ENCODE data around the gene MMP11. TPM values are rescaled to one million over a fixed set of nuclear protein-coding genes. Genes with fewer than 3 reads are reported as not detected.

Gene MMP11
- total RNA-seq, 4 donors from 2014 or later, result 2.8 to 6.5 (median 5.4) TPM

DNA sequence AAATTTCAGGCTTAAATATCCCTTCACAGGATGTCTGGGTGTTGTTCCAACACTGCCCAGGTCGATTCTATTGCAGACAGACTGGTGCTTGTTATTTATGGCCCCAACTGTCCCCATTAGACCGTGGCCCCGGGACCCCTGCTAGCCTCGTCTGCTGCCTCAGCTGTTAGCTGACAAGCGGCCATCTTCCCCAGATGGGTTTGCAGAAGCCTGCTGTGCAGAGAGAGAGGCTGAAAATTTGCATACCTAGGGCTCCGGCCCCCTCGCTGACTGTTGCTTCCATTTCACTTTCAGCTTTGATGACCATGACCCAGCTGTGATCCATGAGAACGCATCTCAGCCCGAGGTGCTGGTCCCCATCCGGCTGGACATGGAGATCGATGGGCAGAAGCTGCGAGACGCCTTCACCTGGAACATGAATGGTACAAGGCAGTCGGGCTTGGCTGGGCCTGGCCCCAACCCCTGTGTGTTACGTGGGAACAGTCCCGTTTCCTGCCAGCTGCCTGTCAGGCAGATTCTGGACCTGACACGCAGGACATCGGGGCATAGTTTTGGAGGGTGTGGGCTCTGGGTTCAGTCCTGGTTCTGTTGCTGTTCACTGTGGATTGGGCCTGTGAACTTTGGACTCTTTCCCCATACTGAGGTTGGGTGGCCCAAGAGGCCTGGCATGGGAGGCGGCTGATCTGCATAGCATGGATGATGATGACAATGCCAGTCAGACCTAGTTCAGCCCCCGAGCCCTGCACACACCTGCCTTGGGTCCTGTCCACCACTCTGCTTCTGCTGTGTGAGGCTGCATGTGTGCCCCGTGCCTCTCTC, 30.6 kb downstream of the MMP11 start:
- TF ChIP-seq, protein P1, sequence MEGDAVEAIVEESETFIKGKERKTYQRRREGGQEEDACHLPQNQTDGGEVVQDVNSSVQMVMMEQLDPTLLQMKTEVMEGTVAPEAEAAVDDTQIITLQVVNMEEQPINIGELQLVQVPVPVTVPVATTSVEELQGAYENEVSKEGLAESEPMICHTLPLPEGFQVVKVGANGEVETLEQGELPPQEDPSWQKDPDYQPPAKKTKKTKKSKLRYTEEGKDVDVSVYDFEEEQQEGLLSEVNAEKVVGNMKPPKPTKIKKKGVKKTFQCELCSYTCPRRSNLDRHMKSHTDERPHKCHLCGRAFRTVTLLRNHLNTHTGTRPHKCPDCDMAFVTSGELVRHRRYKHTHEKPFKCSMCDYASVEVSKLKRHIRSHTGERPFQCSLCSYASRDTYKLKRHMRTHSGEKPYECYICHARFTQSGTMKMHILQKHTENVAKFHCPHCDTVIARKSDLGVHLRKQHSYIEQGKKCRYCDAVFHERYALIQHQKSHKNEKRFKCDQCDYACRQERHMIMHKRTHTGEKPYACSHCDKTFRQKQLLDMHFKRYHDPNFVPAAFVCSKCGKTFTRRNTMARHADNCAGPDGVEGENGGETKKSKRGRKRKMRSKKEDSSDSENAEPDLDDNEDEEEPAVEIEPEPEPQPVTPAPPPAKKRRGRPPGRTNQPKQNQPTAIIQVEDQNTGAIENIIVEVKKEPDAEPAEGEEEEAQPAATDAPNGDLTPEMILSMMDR (IDR thresholded peaks at IDR 0.05), result no peak
- TF ChIP-seq POLR2AphosphoS5 (IDR thresholded peaks at IDR 0.05), result no peak
- TF ChIP-seq EP300 (IDR thresholded peaks at IDR 0.05), result no peak
- no peak for TF ChIP-seq POLR2A (IDR thresholded peaks at IDR 0.05; ENCODE audit: low read depth)
- intact Hi-C loops (cut with DNase I), result no loop called here
- H3K27me3 ChIP-seq, result no peaks in the 10 kb centered on the region
- H3K4me3 ChIP-seq, result no peak overlapping the region
- no peak overlapping the region for H3K27ac ChIP-seq (replicated peaks in 1 of 4)
- H3K4me1 ChIP-seq, result no peaks in the 10 kb centered on the region
- DNase-seq (ENCODE audit: extremely low spot score), result no peak
- 91% methylated on average over 15 of the region's 21 CpGs for WGBS
- no peaks in the 10 kb centered on the region for H3K9me3 ChIP-seq
- H3K36me3 ChIP-seq, result peaks cover 58 to 96% (median 94%) of the 10 kb centered on the region in 4 donors

DNA sequence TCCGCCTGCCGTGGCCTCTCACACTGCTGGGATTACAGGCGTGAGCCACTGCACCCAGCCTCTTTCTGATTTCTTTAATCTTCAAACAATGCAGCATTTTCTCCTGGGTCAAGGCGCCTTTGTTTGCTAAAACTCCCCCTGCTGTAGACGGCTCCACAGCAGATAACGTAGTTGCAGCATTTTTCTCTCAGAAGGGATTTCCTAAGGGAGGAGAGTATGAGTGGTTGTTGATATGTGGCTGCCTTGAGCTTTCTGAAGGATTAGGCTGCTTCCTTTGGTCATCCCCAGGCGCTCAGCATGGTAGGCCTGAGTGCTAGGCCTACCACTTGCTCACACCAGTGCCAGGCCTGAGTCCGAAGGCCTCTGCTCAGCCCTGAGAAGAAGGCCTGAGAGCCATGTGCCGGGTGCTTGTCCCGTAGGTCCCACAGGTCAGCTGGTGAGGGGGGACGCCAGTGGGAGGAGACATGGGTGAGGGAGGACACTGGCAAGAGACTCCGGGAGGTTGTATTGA, 32.2 kb downstream of the MMP11 start:
- Histone ChIP-seq H3K4me3 (no peak overlapping the region), H3K9me3 (no peaks in the 10 kb centered on the region), H3K4me1 (no peaks in the 10 kb centered on the region), H3K27ac (replicated peaks in 1 of 4) (no peak overlapping the region), H3K27me3 (no peaks in the 10 kb centered on the region), H3K36me3 (peaks cover 56 to 95% (median 90%) of the 10 kb centered on the region in 4 donors)
- no peak for DNase-seq (ENCODE audit: extremely low spot score)
- intact Hi-C loops (cut with DNase I), result no loop called here
- 84% methylated on average over 11 of the region's 12 CpGs for WGBS
- TF ChIP-seq POLR2AphosphoS5 (IDR thresholded peaks at IDR 0.05) (no peak), POLR2A (IDR thresholded peaks at IDR 0.05; ENCODE audit: low read depth) (no peak), EP300 (IDR thresholded peaks at IDR 0.05) (no peak)
- TF ChIP-seq, protein P1 (IDR thresholded peaks at IDR 0.05), result no peak

DNA sequence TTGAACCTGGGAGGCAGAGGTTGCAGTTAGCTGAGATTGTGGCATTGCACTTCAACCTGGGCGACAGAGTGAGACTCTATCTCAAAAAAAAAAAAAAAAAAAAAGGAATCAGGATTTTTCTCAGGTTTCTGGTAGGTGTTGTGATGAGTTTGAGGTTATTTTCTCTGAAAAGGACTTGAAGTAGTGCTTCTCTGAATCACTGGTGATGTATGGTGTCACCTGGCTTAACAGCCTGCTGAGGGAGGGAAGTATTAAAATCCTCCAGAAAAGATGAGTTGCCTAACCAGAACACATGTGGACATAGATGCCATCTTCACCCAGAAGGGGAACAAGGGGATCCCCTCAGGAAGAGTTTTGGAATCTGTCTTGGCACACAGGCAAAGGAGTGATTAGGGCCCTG, 34.2 kb downstream of the MMP11 start:
- 100% methylated on average over 1 of the region's 1 CpG for WGBS
- Histone ChIP-seq H3K4me3 (no peak overlapping the region), H3K36me3 (peaks cover 44 to 94% (median 87%) of the 10 kb centered on the region in 4 donors), H3K9me3 (no peaks in the 10 kb centered on the region), H3K4me1 (no peaks in the 10 kb centered on the region), H3K27me3 (no peaks in the 10 kb centered on the region), H3K27ac (replicated peaks in 1 of 4) (no peak overlapping the region)
- intact Hi-C loops (cut with DNase I), result no loop called here
- TF ChIP-seq, protein P1 (IDR thresholded peaks at IDR 0.05), result no peak
- TF ChIP-seq EP300 (IDR thresholded peaks at IDR 0.05) (no peak), POLR2A (IDR thresholded peaks at IDR 0.05; ENCODE audit: low read depth) (no peak), POLR2AphosphoS5 (IDR thresholded peaks at IDR 0.05) (no peak)
- no peak for DNase-seq (ENCODE audit: extremely low spot score)

DNA sequence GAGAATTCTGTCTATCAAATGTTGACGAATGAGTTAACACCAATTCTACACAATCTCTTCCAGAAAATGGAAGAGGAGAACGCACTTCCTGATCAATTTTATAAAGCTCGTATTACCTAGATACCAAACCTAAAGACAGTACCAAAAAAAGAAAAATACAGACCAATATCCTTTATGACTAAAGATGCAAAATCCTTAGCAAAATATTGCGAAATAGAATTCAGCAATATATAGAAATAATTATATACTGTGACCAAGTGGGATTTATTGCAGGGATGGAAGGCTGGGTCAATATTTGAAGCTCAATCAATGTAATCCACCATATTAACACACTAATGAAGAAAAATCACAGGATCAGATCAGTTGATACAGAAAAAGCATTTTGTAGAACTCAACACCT, 39.7 kb downstream of the MMP11 start:
- H3K9me3 ChIP-seq, result no peaks in the 10 kb centered on the region
- no peak overlapping the region for H3K4me3 ChIP-seq
- DNase-seq (ENCODE audit: extremely low spot score), result no peak
- H3K36me3 ChIP-seq, result peaks cover 17 to 83% (median 59%) of the 10 kb centered on the region in 4 donors
- intact Hi-C loops (cut with DNase I), result no loop called here
- H3K4me1 ChIP-seq, result peaks cover 0 to 4% (median 0%) of the 10 kb centered on the region in 4 donors
- TF ChIP-seq POLR2AphosphoS5 (IDR thresholded peaks at IDR 0.05), result no peak
- no peak for TF ChIP-seq EP300 (IDR thresholded peaks at IDR 0.05)
- no peak for TF ChIP-seq POLR2A (IDR thresholded peaks at IDR 0.05; ENCODE audit: low read depth)
- TF ChIP-seq, protein P1 (IDR thresholded peaks at IDR 0.05), result no peak
- no peak overlapping the region for H3K27ac ChIP-seq (replicated peaks in 1 of 4)
- WGBS, result 91% methylated on average over 4 of the region's 4 CpGs
- no peaks in the 10 kb centered on the region for H3K27me3 ChIP-seq
